ENCODE results near the gene LRRC8E.

The LRRC8E gene

GRCh38 chr19:7868326-7868670 is 20.0 kb upstream of the LRRC8E start:
- no peak for DNase-seq (ENCODE audit: low read depth)

- DNase-seq (ENCODE audit: low read depth), result peak; percentile 77
Measured at GRCh38 chr19:7868671-7869452, 19.4 kb upstream of the LRRC8E start.

- peak; percentile 62 for DNase-seq (ENCODE audit: low read depth)
Measured at GRCh38 chr19:7869453-7869909, 18.8 kb upstream of the LRRC8E start.

- DNase-seq (ENCODE audit: low read depth), result peak; percentile 56
Measured at GRCh38 chr19:7869910-7870511, 18.3 kb upstream of the LRRC8E start.

GRCh38 chr19:7870571-7871436 is 17.5 kb upstream of the LRRC8E start:
- DNase-seq (ENCODE audit: low read depth), result peak; percentile 63

- peak; percentile 94 for DNase-seq (ENCODE audit: low read depth)
Measured at GRCh38 chr19:7871437-7872305, 16.6 kb upstream of the LRRC8E start.

- DNase-seq (ENCODE audit: low read depth), result no peak
Measured at GRCh38 chr19:7872306-7873204, 15.8 kb upstream of the LRRC8E start.

GRCh38 chr19:7873304-7874075 is 14.8 kb upstream of the LRRC8E start:
- no peak for DNase-seq (ENCODE audit: low read depth)

GRCh38 chr19:7874076-7874896 is 14.0 kb upstream of the LRRC8E start, which contains the start of gene PRR36:
Gene PRR36 (minus strand): TSS chr19:7874390. CDS start chr19:7873689, 701 bp downstream.
- no peak for DNase-seq (ENCODE audit: low read depth)

GRCh38 chr19:7874897-7875273 is 13.4 kb upstream of the LRRC8E start:
- no peak for DNase-seq (ENCODE audit: low read depth)

GRCh38 chr19:7877249-7877836 is 11.0 kb upstream of the LRRC8E start:
- peak; percentile 39 for DNase-seq (ENCODE audit: low read depth)

GRCh38 chr19:7879111-7879807 is 9.1 kb upstream of the LRRC8E start:
- DNase-seq (ENCODE audit: low read depth), result no peak

GRCh38 chr19:7879836-7880235 is 8.5 kb upstream of the LRRC8E start:
- no peak for DNase-seq (ENCODE audit: low read depth)

- no peak for DNase-seq (ENCODE audit: low read depth)
Measured at GRCh38 chr19:7881910-7882309, 6.4 kb upstream of the LRRC8E start.

- DNase-seq (ENCODE audit: low read depth), result no peak
Measured at GRCh38 chr19:7883105-7883504, 5.2 kb upstream of the LRRC8E start.

GRCh38 chr19:7883796-7884570 is 4.3 kb upstream of the LRRC8E start:
- DNase-seq (ENCODE audit: low read depth), result peak; percentile 81

- no peak for DNase-seq (ENCODE audit: low read depth)
Measured at GRCh38 chr19:7885818-7886217, 2.5 kb upstream of the LRRC8E start.
